GM23248 (cell line): ENCODE measurements around the gene ATP13A1.

ENCODE experiments used
- EZH2 ChIP-seq: fragments of 200-600 bp; sonication (generic); IDR thresholded peaks from 2 replicates; pipeline ENCODE4 v1.6.1; 2018; ENCODE audit warnings: antibody characterized with exemption, mild to moderate bottlenecking; ENCODE audit not compliant: insufficient read depth, poor library complexity, severe bottlenecking
- EZH2phosphoT487 ChIP-seq: fragments of 200-600 bp; sonication (generic); IDR thresholded peaks from 2 replicates; pipeline ENCODE4 v1.6.1; 2018; ENCODE audit warnings: antibody characterized with exemption, moderate library complexity, mild to moderate bottlenecking, low read depth; ENCODE audit not compliant: insufficient read depth

GRCh38 chr19:19649155-19649554 is 14.3 kb downstream of the ATP13A1 start:
- TF ChIP-seq EZH2phosphoT487 (no peak), EZH2 (no peak)
